Measurements from ENCODE around the gene DEAF1. TPM values are rescaled to one million over a fixed set of nuclear protein-coding genes. Genes with fewer than 3 reads are reported as not detected.

DEAF1 gene
- total RNA-seq, 2 donors from 2014 or later, result 15.8 to 28.0 TPM

DNA sequence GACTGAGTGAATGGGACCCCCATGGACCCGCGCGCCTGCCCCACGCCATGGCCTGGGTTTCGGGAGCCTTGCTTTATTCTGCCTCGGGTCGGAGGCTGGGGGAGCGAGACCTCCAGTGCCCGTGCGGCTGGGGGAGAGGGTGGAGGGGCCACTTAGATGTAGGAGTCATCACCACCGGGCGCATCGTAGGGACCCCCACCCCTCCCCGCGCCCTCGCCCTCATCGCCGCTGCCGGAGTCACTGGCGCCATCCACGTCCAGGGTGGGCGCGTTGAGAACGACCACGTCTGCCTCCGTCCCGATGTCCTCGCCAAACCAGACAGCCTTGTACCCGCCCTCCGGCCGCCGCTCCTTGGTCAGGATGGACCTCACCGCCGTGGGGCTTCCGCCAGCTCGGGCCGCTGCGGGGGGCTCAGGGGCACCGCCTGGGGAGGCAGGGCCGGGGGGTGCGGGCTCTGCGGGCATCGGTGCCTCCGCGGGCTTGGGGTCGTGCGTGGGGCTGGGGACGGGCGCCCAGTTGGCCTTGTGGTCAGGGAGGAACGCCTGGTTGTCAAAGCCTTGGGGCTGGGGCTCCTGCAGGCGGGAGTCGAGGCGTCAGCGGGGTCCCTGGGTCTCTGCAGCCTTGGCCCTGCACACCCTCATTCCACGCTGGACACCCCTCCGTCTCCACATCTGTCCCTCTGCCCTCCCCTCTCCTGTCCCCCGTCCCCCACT lies 77.7 kb downstream of the DEAF1 start:
- no peak overlapping the region for H3K4me3 ChIP-seq

GRCh38 chr11:616320-617198 lies 78.5 kb downstream of the DEAF1 start:
- intact Hi-C loops (cut with DNase I), result no loop called here
- Histone ChIP-seq H3K36me3 (replicated peaks in 1 of 2; ENCODE audit: insufficient read depth in 1 of 2, low read depth in 2 of 2) (peaks cover 7 to 8% of the 10 kb centered on the region in 2 donors), H3K9me3 (no peaks in the 10 kb centered on the region), H3K27ac (peak overlapping the region in 3 of 4 donors; percentile 84 to 96 (median 89)), H3K27me3 (no peaks in the 10 kb centered on the region), H3K4me3 (no peak overlapping the region), H3K4me1 (peaks cover 21% of the 10 kb centered on the region)
- ATAC-seq, result no peak
- DNase-seq, result peak in 1 of 4 donors; percentile 37
- TF ChIP-seq, protein P1, sequence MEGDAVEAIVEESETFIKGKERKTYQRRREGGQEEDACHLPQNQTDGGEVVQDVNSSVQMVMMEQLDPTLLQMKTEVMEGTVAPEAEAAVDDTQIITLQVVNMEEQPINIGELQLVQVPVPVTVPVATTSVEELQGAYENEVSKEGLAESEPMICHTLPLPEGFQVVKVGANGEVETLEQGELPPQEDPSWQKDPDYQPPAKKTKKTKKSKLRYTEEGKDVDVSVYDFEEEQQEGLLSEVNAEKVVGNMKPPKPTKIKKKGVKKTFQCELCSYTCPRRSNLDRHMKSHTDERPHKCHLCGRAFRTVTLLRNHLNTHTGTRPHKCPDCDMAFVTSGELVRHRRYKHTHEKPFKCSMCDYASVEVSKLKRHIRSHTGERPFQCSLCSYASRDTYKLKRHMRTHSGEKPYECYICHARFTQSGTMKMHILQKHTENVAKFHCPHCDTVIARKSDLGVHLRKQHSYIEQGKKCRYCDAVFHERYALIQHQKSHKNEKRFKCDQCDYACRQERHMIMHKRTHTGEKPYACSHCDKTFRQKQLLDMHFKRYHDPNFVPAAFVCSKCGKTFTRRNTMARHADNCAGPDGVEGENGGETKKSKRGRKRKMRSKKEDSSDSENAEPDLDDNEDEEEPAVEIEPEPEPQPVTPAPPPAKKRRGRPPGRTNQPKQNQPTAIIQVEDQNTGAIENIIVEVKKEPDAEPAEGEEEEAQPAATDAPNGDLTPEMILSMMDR (IDR thresholded peaks at IDR 0.05), result no peak
- TF ChIP-seq POLR2A (IDR thresholded peaks at IDR 0.05), result no peak
- WGBS, 2 donors, result 72 to 89% methylated on average over 18 to 37 of the region's 39 CpGs

More for the DNA sequence above, 77.7 kb downstream of the DEAF1 start:
- intact Hi-C loops (cut with DNase I), result no loop called here
- DNase-seq, result no peak
- TF ChIP-seq, protein P1 (IDR thresholded peaks at IDR 0.05), result no peak
- no peak for TF ChIP-seq POLR2A (IDR thresholded peaks at IDR 0.05)
- no peaks in the 10 kb centered on the region for H3K9me3 ChIP-seq
- H3K27me3 ChIP-seq, result no peaks in the 10 kb centered on the region
- 87 to 95% methylated on average over 20 to 31 of the region's 57 CpGs for WGBS, 2 donors
- peaks cover 5% of the 10 kb centered on the region in 2 donors for H3K36me3 ChIP-seq (replicated peaks in 1 of 2; ENCODE audit: insufficient read depth in 1 of 2, low read depth in 2 of 2)
- no peak for ATAC-seq
- H3K4me1 ChIP-seq, result peaks cover 21% of the 10 kb centered on the region
- no peak overlapping the region for H3K27ac ChIP-seq

DNA sequence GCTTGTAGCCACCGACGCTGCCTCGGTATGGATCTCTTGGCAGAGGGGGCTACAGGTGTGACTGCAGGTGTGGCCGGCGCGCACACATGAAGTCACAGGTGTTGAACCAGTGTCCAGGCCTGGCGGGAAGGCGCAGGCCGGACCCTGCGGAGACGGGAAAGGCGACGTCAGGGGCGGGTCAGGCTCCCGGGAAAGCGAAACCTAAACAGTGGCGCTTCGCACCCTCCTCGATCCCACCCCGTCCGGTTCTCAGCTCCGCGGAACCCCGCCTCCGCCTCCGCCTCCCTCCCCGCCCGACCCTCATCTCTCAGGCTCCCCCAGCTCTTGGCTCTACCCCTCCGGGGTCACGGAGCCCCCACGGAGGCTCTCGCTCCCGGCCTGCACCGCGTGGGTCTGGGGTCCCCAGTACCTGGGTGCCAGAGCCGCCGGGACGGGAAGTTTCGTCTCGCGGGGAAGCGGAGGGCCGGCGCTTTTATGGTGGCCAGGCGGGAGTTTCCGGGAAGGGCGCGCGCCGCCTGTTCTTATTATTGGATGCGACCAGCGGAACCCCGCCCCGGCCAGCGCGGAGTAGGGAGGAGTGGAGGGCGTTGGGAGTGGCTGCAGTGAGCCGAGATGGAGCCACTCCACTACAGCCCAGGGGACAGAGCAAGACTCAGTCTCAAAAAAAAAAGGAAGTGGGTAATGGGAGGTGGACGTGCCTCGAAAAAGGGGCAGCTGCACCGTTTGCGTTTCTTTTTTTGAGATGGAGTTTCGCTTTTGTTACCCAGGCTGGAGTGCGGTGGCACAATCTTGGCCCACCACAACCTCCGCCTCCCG lies 79.3 kb downstream of the DEAF1 start, which contains the start of gene IRF7:
IRF7 (minus strand) TSS at position 447 of the 816 bp plus-strand sequence. CDS start 586 bp downstream, outside the sequence.
- Histone ChIP-seq H3K9me3 (no peaks in the 10 kb centered on the region), H3K4me1 (peaks cover 21% of the 10 kb centered on the region), H3K4me3 (peak within 1 kb of the TSS; percentile 30 to 60), H3K27ac (peak within 1 kb of the TSS; percentile 78 to 96 (median 86)), H3K36me3 (replicated peaks in 1 of 2; ENCODE audit: insufficient read depth in 1 of 2, low read depth in 2 of 2) (peaks cover 15 to 17% of the 10 kb centered on the region in 2 donors), H3K27me3 (no peaks in the 10 kb centered on the region)
- DNase-seq (peak; percentile 83 to 93 (median 90)), ATAC-seq (peak; percentile 84)
- intact Hi-C loops (cut with DNase I), result no loop called here
- TF ChIP-seq POLR2A (IDR thresholded peaks at IDR 0.05), result peak; percentile 72 to 92 (median 86)
- TF ChIP-seq, protein P1 (IDR thresholded peaks at IDR 0.05), result no peak
- WGBS, 2 donors, result 35 to 64% methylated on average over 12 to 66 of the region's 66 CpGs

- peak overlapping the region; percentile 30 to 60 for H3K4me3 ChIP-seq
- peaks cover 21% of the 10 kb centered on the region for H3K4me1 ChIP-seq
- peak in 3 of 4 donors; percentile 35 to 66 (median 64) for DNase-seq
- H3K27me3 ChIP-seq, result no peaks in the 10 kb centered on the region
- no peaks in the 10 kb centered on the region for H3K9me3 ChIP-seq
- 68 to 79% methylated on average over 16 to 53 of the region's 68 CpGs for WGBS, 2 donors
- ATAC-seq, result no peak
- TF ChIP-seq POLR2A (IDR thresholded peaks at IDR 0.05), result no peak
- TF ChIP-seq, protein P1 (IDR thresholded peaks at IDR 0.05), result no peak
- intact Hi-C loops (cut with DNase I), result no loop called here
- peaks cover 21 to 24% of the 10 kb centered on the region in 2 donors for H3K36me3 ChIP-seq (replicated peaks in 1 of 2; ENCODE audit: insufficient read depth in 1 of 2, low read depth in 2 of 2)
- H3K27ac ChIP-seq, result peak overlapping the region; percentile 78 to 96 (median 86)
These were observed 80.2 kb downstream of the DEAF1 start for GRCh38 chr11:614623-615503.

Measured in body of pancreas (tissue), 4 donors.